Measurements from ENCODE around the gene GMDS.

The GMDS gene

GRCh38 chr6:1765160-1765903 is 480.1 kb downstream of the GMDS start:
- Histone ChIP-seq H3K4me3 (replicated peaks; ENCODE audit: low read depth, low read length) (no peak overlapping the region), H3K36me3 (ENCODE audit: control insufficient read depth, insufficient read depth, low read length) (no peaks in the 10 kb centered on the region), H3K27me3 (replicated peaks; ENCODE audit: control insufficient read depth, insufficient read depth, low read length) (no peaks in the 10 kb centered on the region)
- no peak for DNase-seq (ENCODE audit: extremely low read depth, insufficient read length)
- no peak for TF ChIP-seq CTCF (IDR thresholded peaks at IDR 0.05; ENCODE audit: insufficient read depth, low read length, poor library complexity, severe bottlenecking)

GRCh38 chr6:1764397-1764987 is 480.9 kb downstream of the GMDS start:
- TF ChIP-seq CTCF (IDR thresholded peaks at IDR 0.05; ENCODE audit: insufficient read depth, low read length, poor library complexity, severe bottlenecking) = no peak

GRCh38 chr6:1763404-1763803 is 482.0 kb downstream of the GMDS start:
- no peak for TF ChIP-seq CTCF (IDR thresholded peaks at IDR 0.05; ENCODE audit: insufficient read depth, low read length, poor library complexity, severe bottlenecking)
- H3K4me3 ChIP-seq (replicated peaks; ENCODE audit: low read depth, low read length) = no peak overlapping the region
- no peak for DNase-seq (ENCODE audit: extremely low read depth, insufficient read length)
- no peaks in the 10 kb centered on the region for H3K27me3 ChIP-seq (replicated peaks; ENCODE audit: control insufficient read depth, insufficient read depth, low read length)
- no peaks in the 10 kb centered on the region for H3K36me3 ChIP-seq (ENCODE audit: control insufficient read depth, insufficient read depth, low read length)

More at GRCh38 chr6:1764397-1764987, 480.9 kb downstream of the GMDS start:
- Histone ChIP-seq H3K4me3 (replicated peaks; ENCODE audit: low read depth, low read length) (no peak overlapping the region), H3K36me3 (ENCODE audit: control insufficient read depth, insufficient read depth, low read length) (no peaks in the 10 kb centered on the region), H3K27me3 (replicated peaks; ENCODE audit: control insufficient read depth, insufficient read depth, low read length) (no peaks in the 10 kb centered on the region)
- DNase-seq (ENCODE audit: extremely low read depth, insufficient read length) = no peak

- Histone ChIP-seq H3K36me3 (ENCODE audit: control insufficient read depth, insufficient read depth, low read length) (no peaks in the 10 kb centered on the region), H3K4me3 (replicated peaks; ENCODE audit: low read depth, low read length) (no peak overlapping the region), H3K27me3 (replicated peaks; ENCODE audit: control insufficient read depth, insufficient read depth, low read length) (no peaks in the 10 kb centered on the region)
- no peak for TF ChIP-seq CTCF (IDR thresholded peaks at IDR 0.05; ENCODE audit: insufficient read depth, low read length, poor library complexity, severe bottlenecking)
- no peak for DNase-seq (ENCODE audit: extremely low read depth, insufficient read length)
Observed at GRCh38 chr6:1762203-1762602, 483.2 kb downstream of the GMDS start.

- no peaks in the 10 kb centered on the region for H3K27me3 ChIP-seq (replicated peaks; ENCODE audit: control insufficient read depth, insufficient read depth, low read length)
- no peak for TF ChIP-seq CTCF (IDR thresholded peaks at IDR 0.05; ENCODE audit: insufficient read depth, low read length, poor library complexity, severe bottlenecking)
- no peak overlapping the region for H3K4me3 ChIP-seq (replicated peaks; ENCODE audit: low read depth, low read length)
- no peak for DNase-seq (ENCODE audit: extremely low read depth, insufficient read length)
- H3K36me3 ChIP-seq (ENCODE audit: control insufficient read depth, insufficient read depth, low read length) = no peaks in the 10 kb centered on the region
Observed at GRCh38 chr6:1761477-1761877, 483.9 kb downstream of the GMDS start.
